GM15510 (cell line): Measurements from ENCODE around the gene RCOR1.

Experiments used
- POLR2A ChIP-seq: IDR thresholded peaks from 3 replicates; pipeline ENCODE4 v1.6.1; 2011; ENCODE audit warnings: borderline replicate concordance; ENCODE audit not compliant: insufficient read length; ENCODE audit errors: extremely low read depth

The RCOR1 gene

DNA sequence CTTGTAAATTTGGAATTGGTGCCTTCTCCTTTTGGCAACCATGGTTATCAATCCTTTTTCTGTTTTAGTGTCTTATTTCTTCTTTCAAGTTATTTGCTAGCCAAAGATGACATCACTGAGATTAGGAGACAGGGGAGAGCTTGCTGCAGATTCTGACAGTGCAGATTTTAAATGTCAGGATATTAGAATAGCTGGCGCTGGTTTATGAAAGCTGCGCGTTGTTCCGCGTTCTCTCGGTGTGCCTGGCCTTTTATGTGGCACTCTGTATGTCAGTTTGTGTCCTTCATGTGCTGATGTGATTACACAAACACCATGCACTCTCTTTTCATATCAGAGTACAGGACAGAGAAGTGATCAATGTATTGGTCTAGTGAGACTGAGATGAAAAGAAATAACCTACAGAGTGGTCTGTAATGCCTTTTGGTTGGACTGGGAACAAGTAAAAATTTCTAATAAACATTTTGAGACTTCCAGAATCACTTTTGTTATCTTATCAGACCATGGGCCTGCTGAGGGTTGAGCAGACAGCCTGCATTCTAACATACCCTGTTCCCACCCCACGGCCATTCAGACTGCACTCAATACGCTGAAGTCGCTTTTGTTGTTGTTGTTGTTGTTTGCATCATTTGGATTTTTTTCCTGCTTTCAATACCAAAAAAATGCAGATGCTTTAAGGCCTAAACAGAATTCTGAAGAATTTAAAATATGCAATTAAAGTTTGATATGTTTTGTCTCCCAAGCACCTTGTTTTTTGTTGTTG lies 135.1 kb downstream of the RCOR1 start:
- no peak for TF ChIP-seq POLR2A

DNA sequence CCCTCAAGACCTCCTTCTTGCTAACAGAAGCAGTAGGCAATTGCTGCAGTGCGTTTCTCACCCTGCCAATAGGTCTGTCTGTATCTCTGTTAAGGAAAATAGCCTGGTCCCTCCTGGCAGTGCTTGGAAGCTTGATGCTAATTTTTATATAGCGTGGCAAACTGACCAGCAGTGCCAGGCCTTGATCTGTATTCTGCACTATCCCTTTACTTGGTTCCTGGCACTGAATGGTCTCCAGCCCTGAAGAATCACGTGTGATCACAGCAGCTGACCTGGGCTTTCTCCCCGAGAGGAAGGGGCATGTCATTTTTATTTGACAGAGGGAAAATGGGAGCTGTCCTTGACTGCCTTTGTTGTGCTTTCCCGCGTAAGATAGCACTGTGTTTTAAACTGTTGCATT lies 136.1 kb downstream of the RCOR1 start:
- no peak for TF ChIP-seq POLR2A

DNA sequence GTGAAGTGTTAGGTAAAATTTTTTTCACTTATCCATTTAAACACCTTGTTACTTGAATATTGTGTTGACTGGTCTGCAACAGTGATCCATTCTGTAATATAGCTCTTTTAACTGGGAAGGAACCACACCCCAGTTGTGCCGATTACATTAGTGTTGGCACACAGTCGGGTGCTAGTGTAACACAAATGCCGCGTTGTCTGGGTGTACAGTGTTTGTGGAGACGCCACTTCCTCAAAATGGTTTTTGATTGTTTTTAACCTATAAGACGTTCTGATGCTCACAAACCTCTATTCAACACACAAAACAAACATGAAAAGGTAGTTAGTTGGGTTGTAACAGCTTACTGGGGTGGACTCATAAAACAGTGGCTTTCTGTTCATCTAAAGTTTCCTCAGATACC lies 136.8 kb downstream of the RCOR1 start:
- TF ChIP-seq POLR2A, result no peak

DNA sequence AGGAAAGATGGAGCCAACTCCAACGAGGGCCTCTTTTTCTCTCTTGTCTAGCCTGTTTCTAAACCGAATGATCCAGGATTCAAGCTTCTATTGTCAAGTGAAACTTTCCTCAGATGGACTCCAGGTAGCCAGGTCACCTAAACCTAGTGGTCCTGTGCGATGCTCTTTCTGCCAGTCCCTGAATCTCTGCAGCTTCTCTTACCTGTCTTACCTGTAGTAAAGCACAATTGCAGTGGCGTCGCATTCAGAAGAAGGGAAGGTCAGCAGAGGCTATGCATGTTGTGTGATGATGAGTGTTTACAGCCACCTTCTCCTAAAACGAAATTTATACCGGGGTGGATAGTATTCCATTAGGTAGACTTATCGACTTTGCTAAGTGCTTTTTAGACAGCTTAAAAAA lies 137.4 kb downstream of the RCOR1 start:
- TF ChIP-seq POLR2A, result no peak

DNA sequence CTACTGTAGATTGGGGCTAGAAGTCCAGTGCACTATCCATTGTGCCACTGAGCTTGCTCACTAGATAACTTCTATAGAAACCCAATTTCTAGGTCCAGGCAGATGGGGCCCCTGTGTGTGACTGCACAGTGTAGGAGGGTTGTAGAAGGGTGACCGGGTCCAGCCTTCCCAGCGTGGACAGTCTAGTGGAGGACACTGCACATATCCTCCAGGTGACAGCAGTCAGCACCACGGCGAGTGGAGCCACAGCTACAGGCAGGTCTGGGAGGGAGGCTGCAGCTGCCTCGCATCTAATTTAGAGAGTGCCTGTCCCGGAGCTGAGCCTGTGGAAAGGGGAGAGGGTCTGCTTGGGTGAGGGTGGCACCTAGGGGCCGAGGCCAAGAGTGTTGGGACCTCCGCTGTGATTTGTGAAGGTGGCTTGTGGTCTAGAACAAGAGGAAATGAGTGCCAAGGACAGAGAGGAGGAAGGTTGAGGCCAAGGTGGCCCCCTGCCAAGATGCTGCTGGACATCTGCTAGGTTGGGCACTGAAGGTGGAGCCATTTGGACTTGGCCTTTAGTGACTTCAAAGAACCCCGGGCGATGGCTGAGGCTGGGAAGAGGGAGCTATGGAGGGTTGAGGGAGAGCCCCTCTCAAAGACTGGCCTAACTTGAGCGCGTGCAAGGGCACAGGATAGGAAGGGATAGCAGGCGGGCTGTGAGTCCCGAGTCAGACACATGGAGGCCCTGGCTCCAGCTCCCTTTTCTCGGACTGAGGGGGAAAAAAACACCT lies 138.8 kb downstream of the RCOR1 start:
- TF ChIP-seq POLR2A, result no peak

DNA sequence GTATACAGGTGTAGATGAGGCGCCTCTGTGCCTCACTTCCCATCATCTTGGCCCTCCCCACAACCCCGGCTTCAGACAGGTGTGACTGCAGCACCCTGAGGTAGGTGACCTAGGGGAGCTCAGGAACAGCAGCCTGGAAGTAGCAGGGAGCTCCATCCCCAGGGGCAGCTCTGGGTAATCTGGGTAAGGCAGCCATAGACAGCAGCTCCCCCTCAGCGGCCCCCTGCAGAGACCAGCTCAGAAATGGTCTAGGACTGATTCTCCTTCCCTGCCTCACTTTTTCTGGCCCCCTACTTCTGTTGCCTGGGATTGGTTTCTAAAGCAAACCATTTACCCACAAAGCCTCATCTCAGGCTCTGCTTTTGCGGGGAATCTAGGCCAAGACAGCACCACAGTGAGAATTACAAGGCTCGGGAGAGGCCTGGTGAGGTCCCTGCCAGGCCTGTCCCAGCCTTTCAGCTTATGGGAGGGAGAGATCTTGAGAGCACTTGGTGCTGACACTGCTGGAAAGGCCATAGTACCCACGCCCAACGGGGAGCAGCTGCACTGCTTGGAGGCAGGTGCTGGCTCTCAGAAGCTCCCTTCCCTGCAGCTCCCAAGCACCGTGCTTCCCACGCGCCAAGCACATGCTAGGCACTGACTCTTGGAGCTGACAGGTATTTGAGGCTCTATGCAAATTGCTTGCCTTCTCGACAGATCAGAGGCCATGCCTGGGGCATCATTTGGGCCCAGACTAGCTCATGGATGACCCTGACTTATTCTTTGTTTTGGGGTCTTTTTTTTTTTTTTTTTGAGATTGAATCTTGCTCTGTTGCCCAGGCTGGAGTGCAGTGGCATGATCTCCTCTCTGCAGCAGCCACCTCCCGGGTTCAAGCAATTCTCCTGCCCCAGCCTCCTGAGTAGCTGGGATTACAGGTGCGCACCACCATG lies 139.7 kb downstream of the RCOR1 start:
- no peak for TF ChIP-seq POLR2A

DNA sequence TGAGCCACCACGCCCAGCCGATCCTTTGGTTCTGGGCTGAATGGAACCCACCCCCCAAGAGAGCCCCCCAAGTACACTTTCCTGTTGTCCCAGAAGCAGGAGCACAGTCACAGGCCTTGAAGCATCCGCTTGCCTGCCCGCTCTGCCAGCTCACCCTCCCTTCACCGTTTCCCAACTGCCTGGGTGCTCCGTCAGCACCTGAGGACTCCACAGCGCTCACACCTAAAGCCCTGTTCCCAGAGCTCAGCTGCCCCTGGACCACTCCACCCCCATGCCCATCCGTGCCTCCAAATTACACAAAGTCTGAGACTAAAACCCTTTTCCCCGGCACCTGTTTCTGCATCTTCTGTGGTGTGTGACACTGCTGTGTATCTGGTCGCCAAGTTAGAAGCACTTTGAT lies 140.5 kb downstream of the RCOR1 start:
- no peak for TF ChIP-seq POLR2A

DNA sequence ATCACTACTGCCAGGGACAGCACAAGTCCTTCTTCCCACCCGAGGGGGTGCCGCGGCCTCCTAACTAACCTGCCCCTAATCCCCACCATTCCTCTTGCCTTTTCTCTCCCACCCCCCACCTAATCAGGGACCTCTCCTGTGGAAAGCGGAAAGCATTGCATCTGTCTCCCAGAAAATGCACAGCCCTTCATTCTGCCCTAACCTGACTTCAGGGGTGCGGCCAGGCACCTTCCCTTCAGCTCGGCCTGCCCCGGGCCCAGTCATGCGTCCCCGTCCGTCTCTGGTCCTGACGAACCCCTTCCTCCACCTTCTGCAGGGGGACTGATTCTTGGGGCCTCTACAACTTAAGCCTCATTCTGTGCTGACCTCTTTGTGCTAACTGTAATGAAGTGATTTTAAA lies 140.9 kb downstream of the RCOR1 start:
- no peak for TF ChIP-seq POLR2A

DNA sequence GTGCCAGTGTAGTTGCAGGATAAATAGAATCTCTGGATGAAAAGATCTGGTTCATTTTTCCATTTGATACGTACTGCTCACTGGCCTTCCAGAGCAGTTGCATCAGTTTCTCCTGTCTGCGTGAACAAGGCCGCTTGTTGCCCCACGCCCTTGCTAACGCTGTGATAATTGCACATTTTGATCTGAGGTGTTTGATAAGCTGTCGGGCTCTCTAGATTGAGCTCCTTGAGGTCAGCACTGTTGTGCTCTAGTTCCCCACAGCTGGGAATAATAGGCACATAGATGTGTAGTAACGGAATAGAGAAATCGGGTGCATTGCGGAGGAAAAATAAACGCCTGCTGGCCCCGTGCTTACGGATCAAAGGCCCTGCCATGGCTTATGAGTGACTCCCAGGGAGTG lies 142.0 kb downstream of the RCOR1 start:
- TF ChIP-seq POLR2A, result no peak

DNA sequence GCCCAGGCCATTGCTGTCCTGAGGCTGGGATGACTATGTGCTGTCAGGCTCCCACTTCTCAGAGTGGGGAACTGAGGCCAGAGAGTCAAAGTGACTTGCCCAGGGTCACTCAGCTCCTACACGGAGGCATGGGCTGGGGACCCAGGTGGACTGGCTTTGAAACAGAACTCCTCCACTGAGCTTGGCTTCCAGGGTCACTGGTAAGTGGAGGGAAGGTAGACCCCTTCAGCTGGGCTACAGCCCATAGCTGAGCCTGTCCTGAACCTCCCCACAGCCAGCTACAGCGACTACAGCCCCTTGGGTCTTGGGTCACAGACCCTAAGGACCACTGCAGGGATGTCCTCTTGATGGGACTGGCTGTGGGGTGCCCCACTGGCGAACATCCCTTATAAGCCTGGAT lies 144.5 kb downstream of the RCOR1 start:
- no peak for TF ChIP-seq POLR2A

DNA sequence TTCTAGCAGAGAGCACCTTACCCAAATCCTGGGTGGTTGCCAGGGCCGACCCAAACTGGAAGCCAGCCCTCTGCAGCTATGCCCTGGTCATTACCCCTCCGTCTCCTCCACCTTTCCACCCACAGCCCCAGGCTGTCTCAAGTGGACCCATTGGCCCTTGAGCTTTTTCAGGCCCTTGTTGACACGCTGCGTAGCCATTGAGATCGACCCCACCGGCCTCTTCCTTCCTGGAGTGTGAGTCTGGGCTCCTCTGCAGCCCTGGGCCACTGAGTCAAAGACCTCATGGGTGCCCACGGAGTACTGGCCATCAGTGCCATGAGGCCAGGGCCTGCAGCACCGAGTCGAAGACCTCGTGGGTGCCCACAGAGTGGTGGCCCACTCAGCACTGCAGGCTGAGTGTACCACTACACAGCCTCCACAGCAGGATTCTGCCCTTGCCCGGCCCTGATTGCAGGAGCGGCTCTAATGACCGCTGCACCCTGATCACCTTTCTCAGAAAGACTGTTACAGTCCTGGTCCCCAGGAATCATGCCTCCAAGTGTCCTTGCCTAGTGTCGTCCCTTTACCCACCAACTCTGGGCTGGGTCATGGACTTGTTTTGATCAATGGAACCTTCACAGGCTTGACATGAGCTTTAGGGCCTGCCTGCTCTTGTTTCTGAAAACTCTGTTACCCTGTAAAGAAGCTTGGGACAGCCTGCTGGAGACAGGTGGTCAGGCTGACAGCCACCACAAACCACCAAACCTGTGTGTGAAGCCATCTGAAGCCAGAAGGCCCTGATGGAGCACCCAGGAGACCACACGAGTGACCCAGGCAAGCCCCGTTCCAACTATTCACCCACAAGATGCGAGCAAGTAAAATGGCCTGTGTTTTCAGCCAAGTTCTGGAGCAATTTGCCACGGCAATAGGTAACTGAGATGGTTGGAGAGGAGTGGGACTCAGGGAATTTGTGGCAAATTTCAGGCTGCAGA lies 145.2 kb downstream of the RCOR1 start:
- no peak for TF ChIP-seq POLR2A

DNA sequence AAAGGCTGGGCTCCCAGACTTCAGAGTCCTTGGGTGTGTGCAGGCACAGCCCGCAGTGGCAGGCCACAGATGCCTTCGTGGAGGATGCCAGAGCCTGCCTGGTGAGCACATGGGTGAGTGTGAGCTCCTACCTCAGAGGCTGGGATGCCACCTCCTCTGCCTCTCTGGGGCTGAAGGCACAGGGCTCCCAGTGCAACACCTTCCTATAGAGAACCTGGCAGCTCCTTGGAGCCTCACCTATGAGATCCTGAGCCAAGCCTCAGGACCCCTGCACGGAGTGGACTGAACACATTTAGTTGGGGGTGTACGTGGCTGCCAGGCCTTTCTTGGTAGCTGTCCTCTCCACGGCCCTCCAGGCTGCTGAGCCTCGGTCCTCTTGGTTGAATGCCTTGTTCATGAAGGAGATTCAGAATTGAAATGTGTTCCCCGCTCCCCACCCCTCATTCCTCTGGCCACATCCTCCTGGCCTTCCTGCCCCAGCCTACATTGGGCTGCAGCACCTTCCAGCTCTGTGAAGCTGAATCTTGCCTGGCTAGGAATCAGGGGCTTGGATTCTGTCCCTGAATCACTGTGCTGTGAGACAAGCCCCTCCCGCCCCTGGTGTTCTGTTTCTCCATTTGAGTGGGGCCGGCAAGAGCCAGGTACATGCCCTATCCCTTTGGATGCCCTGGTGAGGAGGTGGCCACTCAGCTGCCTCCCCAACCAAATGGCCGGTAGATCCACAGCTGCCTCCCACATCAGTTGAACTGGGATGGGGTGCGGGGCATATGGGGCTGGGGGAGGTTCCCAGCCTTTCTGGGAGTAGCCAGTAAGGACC lies 146.1 kb downstream of the RCOR1 start:
- no peak for TF ChIP-seq POLR2A

DNA sequence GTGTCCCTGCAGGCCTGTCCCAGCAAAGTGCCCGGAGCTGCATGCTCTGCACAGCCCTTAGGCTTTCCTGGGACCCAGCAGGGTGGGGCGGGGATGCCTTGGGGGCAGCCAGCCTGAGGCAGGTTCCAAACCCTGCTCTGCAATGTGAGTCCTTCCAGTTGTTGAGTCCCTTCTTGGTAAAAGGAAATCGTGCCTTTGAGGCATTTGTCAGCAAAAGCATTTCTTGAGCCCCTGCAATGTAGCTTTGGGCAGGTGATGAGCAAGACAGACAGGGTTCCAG lies 146.7 kb downstream of the RCOR1 start:
- TF ChIP-seq POLR2A, result no peak
